GM12875 (cell line): ENCODE measurements around the gene COG8.
"Not testable (repeated sequence)": the region's sequence is repeated elsewhere in the genome, so short reads cannot be mapped to it uniquely, and the experiment has no call there.

ENCODE experiments used
- H3K4me3 ChIP-seq: one replicate; pipeline ENCODE4 v1.5.1; 2011; ENCODE audit warnings: low read depth, low read length, control low read depth
- CTCF ChIP-seq: IDR thresholded peaks from 2 replicates; pipeline ENCODE4 v1.5.1; 2011; ENCODE audit warnings: low read depth, mild to moderate bottlenecking, control low read depth, inconsistent platforms, low read length, moderate library complexity, borderline replicate concordance; ENCODE audit not compliant: insufficient read depth

The COG8 gene

GRCh38 chr16:69364088-69364487 is 24.7 kb upstream of the COG8 start:
- no peak for TF ChIP-seq CTCF
- no peak overlapping the region for H3K4me3 ChIP-seq

- H3K4me3 ChIP-seq: no peak overlapping the region
- no peak for TF ChIP-seq CTCF
Observed at GRCh38 chr16:69363281-69363717, 23.9 kb upstream of the COG8 start.

- H3K4me3 ChIP-seq: not testable (repeated sequence)
Observed at GRCh38 chr16:69360070-69360469, 20.7 kb upstream of the COG8 start.

GRCh38 chr16:69351309-69352027 is 12.1 kb upstream of the COG8 start, which contains the start of gene TMED6:
Gene TMED6 (minus strand): TSS chr16:69351786. CDS start chr16:69351753, 33 bp downstream.
- TF ChIP-seq CTCF: no peak
- no peak within 1 kb of the TSS for H3K4me3 ChIP-seq

- no peak for TF ChIP-seq CTCF
- no peak overlapping the region for H3K4me3 ChIP-seq
Observed at GRCh38 chr16:69350536-69351133, 11.3 kb upstream of the COG8 start.

- no peak overlapping the region for H3K4me3 ChIP-seq
- TF ChIP-seq CTCF: no peak
Observed at GRCh38 chr16:69349536-69349935, 10.2 kb upstream of the COG8 start.

- TF ChIP-seq CTCF: no peak
- H3K4me3 ChIP-seq: no peak overlapping the region
Observed at GRCh38 chr16:69348222-69348621, 8.9 kb upstream of the COG8 start.
